Measurements from ENCODE around the gene RRAS2. TPM values are rescaled to one million over a fixed set of nuclear protein-coding genes. Genes with fewer than 3 reads are reported as not detected.

The RRAS2 gene
- total RNA-seq, 2 donors from 2014 or later: 75.1 to 99.7 TPM

DNA sequence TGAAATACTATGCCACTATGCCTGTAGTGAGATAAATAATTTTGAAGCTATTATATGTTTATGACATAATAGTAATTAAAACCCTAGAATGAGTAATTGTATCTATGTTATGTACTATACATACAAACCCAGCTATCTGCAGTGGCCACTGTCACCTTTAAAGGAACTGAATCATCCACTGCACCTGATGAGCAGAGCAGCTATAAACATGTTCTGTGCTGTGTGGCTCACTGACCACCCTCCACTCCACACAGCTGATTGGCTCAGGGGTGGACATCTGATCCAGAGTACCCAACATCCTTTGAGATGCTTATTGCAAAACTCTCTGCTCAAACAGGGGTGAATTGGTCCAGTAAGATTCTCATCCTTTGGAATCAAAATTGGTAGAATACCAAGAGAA, 19.2 kb upstream of the RRAS2 start:
- no peak overlapping the region for H3K27ac ChIP-seq (ENCODE audit: low read depth, low read length)
- no peak for TF ChIP-seq CTCF (conservative IDR thresholded peaks at IDR 0.05)
- Mint-ChIP-seq H3K27ac (no peak overlapping the region), H3K36me3 (ENCODE audit: low read depth) (no peaks in the 10 kb centered on the region), H3K27me3 (ENCODE audit: insufficient read depth) (peaks cover 35% of the 10 kb centered on the region), H3K9me3 (no peaks in the 10 kb centered on the region), H3K4me3 (no peak overlapping the region), H3K4me1 (peaks cover 22% of the 10 kb centered on the region)
- no peaks in the 10 kb centered on the region for H3K36me3 ChIP-seq (ENCODE audit: control insufficient read depth, insufficient read depth, low read length)
- peaks cover 8% of the 10 kb centered on the region for H3K4me1 ChIP-seq (ENCODE audit: control insufficient read depth, insufficient read depth, low read length)
- H3K27me3 ChIP-seq (ENCODE audit: control insufficient read depth, insufficient read depth, low read length, poor library complexity, severe bottlenecking): peaks cover 39% of the 10 kb centered on the region
- H3K4me3 ChIP-seq (ENCODE audit: low read length): no peak overlapping the region
- H3K9ac ChIP-seq (ENCODE audit: extremely low read depth, low read length, poor library complexity, severe bottlenecking): no peak overlapping the region
- H3K9me3 ChIP-seq (ENCODE audit: control insufficient read depth, low read length): no peaks in the 10 kb centered on the region
- DNase-seq: no peak

DNA sequence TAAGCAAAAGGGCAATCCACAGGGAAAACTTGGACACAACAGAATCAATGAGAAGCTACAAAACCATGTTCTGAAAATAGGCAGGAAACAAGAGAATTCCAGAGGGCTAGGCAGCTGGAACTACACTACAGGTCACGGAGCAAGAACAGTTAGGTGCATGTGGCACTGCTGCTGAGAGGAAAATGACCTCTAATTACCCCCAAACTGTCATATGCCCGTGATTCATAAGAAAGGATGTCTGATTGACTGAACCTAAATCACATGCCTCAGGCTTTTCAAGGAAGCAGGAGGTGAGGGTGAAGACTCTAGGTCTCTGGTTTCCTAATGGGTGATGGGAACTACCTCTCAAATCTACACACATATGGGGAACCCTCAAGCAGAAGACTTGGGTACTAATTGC, 17.9 kb upstream of the RRAS2 start:
- peak; percentile 33 for DNase-seq
- no peak overlapping the region for H3K4me3 ChIP-seq (ENCODE audit: low read length)
- Mint-ChIP-seq H3K9me3 (no peaks in the 10 kb centered on the region), H3K4me1 (peaks cover 27% of the 10 kb centered on the region), H3K27ac (no peak overlapping the region), H3K4me3 (no peak overlapping the region), H3K27me3 (ENCODE audit: insufficient read depth) (peaks cover 25% of the 10 kb centered on the region), H3K36me3 (ENCODE audit: low read depth) (no peaks in the 10 kb centered on the region)
- H3K9ac ChIP-seq (ENCODE audit: extremely low read depth, low read length, poor library complexity, severe bottlenecking): no peak overlapping the region
- H3K4me1 ChIP-seq (ENCODE audit: control insufficient read depth, insufficient read depth, low read length): peaks cover 8% of the 10 kb centered on the region
- 85 to 90% methylated on average over 2 of the region's 2 CpGs for WGBS, 2 experiments (ENCODE audit: insufficient coverage in 1 of 2, insufficient read length in 1 of 2)
- TF ChIP-seq CTCF (conservative IDR thresholded peaks at IDR 0.05): no peak
- no peak overlapping the region for H3K27ac ChIP-seq (ENCODE audit: low read depth, low read length)
- no peaks in the 10 kb centered on the region for H3K9me3 ChIP-seq (ENCODE audit: control insufficient read depth, low read length)
- H3K27me3 ChIP-seq (ENCODE audit: control insufficient read depth, insufficient read depth, low read length, poor library complexity, severe bottlenecking): peaks cover 26% of the 10 kb centered on the region
- no peaks in the 10 kb centered on the region for H3K36me3 ChIP-seq (ENCODE audit: control insufficient read depth, insufficient read depth, low read length)

- DNase-seq: peak; percentile 79
- Histone ChIP-seq H3K36me3 (ENCODE audit: control insufficient read depth, insufficient read depth, low read length) (no peaks in the 10 kb centered on the region), H3K9me3 (ENCODE audit: control insufficient read depth, low read length) (no peaks in the 10 kb centered on the region), H3K27me3 (ENCODE audit: control insufficient read depth, insufficient read depth, low read length, poor library complexity, severe bottlenecking) (peaks cover 10% of the 10 kb centered on the region), H3K4me1 (ENCODE audit: control insufficient read depth, insufficient read depth, low read length) (peaks cover 8% of the 10 kb centered on the region), H3K9ac (ENCODE audit: extremely low read depth, low read length, poor library complexity, severe bottlenecking) (no peak overlapping the region), H3K4me3 (ENCODE audit: low read length) (no peak overlapping the region), H3K27ac (ENCODE audit: low read depth, low read length) (no peak overlapping the region)
- peaks cover 32% of the 10 kb centered on the region for H3K4me1 Mint-ChIP-seq
- H3K27ac Mint-ChIP-seq: no peak overlapping the region
- no peak overlapping the region for H3K4me3 Mint-ChIP-seq
- 91 to 100% methylated on average over 2 to 4 of the region's 4 CpGs for WGBS, 2 experiments (ENCODE audit: insufficient coverage in 1 of 2, insufficient read length in 1 of 2)
- H3K27me3 Mint-ChIP-seq (ENCODE audit: insufficient read depth): peaks cover 12% of the 10 kb centered on the region
- H3K36me3 Mint-ChIP-seq (ENCODE audit: low read depth): no peaks in the 10 kb centered on the region
- no peaks in the 10 kb centered on the region for H3K9me3 Mint-ChIP-seq
- TF ChIP-seq CTCF (conservative IDR thresholded peaks at IDR 0.05): peak; percentile 75
Measured at GRCh38 chr11:14374922-14375830, 16.2 kb upstream of the RRAS2 start.
